Measurements from ENCODE around the gene AK5.
"Not testable (repeated sequence)": the region's sequence is repeated elsewhere in the genome, so short reads cannot be mapped to it uniquely, and the experiment has no call there.

Gene AK5

DNA sequence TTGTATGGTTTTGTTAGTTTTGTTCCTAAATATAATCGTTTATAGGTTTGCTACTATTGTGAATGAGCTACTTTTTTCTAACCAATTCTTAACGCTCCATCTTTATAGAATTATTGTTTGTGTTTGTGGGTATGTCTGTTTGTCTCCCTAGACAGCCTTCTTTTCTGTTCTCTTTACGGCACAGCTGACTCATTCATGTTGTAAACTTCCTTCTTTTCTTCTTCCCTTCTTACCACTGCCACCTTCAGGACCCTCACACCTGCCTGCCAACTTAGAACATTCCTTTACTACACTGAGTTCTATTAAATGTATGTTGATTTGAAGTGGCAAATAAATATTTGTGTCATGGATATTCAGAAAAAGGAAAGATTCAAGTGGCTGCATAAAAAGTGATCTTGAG lies 29.1 kb downstream of the AK5 start:
- H3K9me3 ChIP-seq (ENCODE audit: insufficient read depth, low read length), result no peaks in the 10 kb centered on the region
- H3K9me2 ChIP-seq (replicated peaks; ENCODE audit: insufficient read depth, low read length), result no peaks in the 10 kb centered on the region
- no peaks in the 10 kb centered on the region for H3F3A ChIP-seq (ENCODE audit: insufficient read depth)
- H3K27ac ChIP-seq (ENCODE audit: low read depth, low read length), result no peak overlapping the region
- H3K4me2 ChIP-seq (ENCODE audit: low read depth, low read length, poor library complexity, severe bottlenecking), result no peak overlapping the region
- H3K79me2 ChIP-seq (ENCODE audit: insufficient read depth, low read length), result no peaks in the 10 kb centered on the region
- no peak overlapping the region for H2AFZ ChIP-seq (ENCODE audit: low read depth, low read length, severe bottlenecking)
- H3K9ac ChIP-seq (ENCODE audit: low read length), result no peak overlapping the region
- TF ChIP-seq, protein P1, sequence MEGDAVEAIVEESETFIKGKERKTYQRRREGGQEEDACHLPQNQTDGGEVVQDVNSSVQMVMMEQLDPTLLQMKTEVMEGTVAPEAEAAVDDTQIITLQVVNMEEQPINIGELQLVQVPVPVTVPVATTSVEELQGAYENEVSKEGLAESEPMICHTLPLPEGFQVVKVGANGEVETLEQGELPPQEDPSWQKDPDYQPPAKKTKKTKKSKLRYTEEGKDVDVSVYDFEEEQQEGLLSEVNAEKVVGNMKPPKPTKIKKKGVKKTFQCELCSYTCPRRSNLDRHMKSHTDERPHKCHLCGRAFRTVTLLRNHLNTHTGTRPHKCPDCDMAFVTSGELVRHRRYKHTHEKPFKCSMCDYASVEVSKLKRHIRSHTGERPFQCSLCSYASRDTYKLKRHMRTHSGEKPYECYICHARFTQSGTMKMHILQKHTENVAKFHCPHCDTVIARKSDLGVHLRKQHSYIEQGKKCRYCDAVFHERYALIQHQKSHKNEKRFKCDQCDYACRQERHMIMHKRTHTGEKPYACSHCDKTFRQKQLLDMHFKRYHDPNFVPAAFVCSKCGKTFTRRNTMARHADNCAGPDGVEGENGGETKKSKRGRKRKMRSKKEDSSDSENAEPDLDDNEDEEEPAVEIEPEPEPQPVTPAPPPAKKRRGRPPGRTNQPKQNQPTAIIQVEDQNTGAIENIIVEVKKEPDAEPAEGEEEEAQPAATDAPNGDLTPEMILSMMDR (IDR thresholded peaks at IDR 0.05; ENCODE audit: insufficient read depth, low read length, poor library complexity, severe bottlenecking), result no peak
- TF ChIP-seq EZH2phosphoT487 (conservative IDR thresholded peaks at IDR 0.05; ENCODE audit: low read length), result no peak
- H3K27me3 ChIP-seq (ENCODE audit: low read length), result no peaks in the 10 kb centered on the region
- H4K20me1 ChIP-seq (ENCODE audit: low read depth, low read length), result no peaks in the 10 kb centered on the region
- H3K36me3 ChIP-seq (ENCODE audit: low read length), result no peaks in the 10 kb centered on the region
- no peak overlapping the region for H3K4me3 ChIP-seq (ENCODE audit: insufficient read depth, low read length, poor library complexity, severe bottlenecking)

- not testable (repeated sequence) for H3K9me3 ChIP-seq (ENCODE audit: insufficient read depth, low read length); H4K20me1 ChIP-seq (ENCODE audit: low read depth, low read length); H3K9ac ChIP-seq (ENCODE audit: low read length); H3K4me2 ChIP-seq (ENCODE audit: low read depth, low read length, poor library complexity, severe bottlenecking); H3F3A ChIP-seq (ENCODE audit: insufficient read depth); H2AFZ ChIP-seq (ENCODE audit: low read depth, low read length, severe bottlenecking); H3K36me3 ChIP-seq (ENCODE audit: low read length); H3K9me2 ChIP-seq (replicated peaks; ENCODE audit: insufficient read depth, low read length); H3K4me3 ChIP-seq (ENCODE audit: insufficient read depth, low read length, poor library complexity, severe bottlenecking); H3K27ac ChIP-seq (ENCODE audit: low read depth, low read length); H3K79me2 ChIP-seq (ENCODE audit: insufficient read depth, low read length); H3K27me3 ChIP-seq (ENCODE audit: low read length)
These were observed 30.5 kb downstream of the AK5 start for GRCh38 chr1:77312364-77312763.

- Histone ChIP-seq H3K9ac (ENCODE audit: low read length) (no peak overlapping the region), H3K27me3 (ENCODE audit: low read length) (no peaks in the 10 kb centered on the region), H3K9me2 (replicated peaks; ENCODE audit: insufficient read depth, low read length) (no peaks in the 10 kb centered on the region), H3K4me2 (ENCODE audit: low read depth, low read length, poor library complexity, severe bottlenecking) (no peak overlapping the region), H3K27ac (ENCODE audit: low read depth, low read length) (no peak overlapping the region), H2AFZ (ENCODE audit: low read depth, low read length, severe bottlenecking) (no peak overlapping the region), H3K79me2 (ENCODE audit: insufficient read depth, low read length) (no peaks in the 10 kb centered on the region), H3K4me3 (ENCODE audit: insufficient read depth, low read length, poor library complexity, severe bottlenecking) (no peak overlapping the region), H3K36me3 (ENCODE audit: low read length) (no peaks in the 10 kb centered on the region), H3F3A (ENCODE audit: insufficient read depth) (no peaks in the 10 kb centered on the region), H3K9me3 (ENCODE audit: insufficient read depth, low read length) (no peaks in the 10 kb centered on the region), H4K20me1 (ENCODE audit: low read depth, low read length) (no peaks in the 10 kb centered on the region)
- no peak for TF ChIP-seq EZH2phosphoT487 (conservative IDR thresholded peaks at IDR 0.05; ENCODE audit: low read length)
- TF ChIP-seq, protein P1 (IDR thresholded peaks at IDR 0.05; ENCODE audit: insufficient read depth, low read length, poor library complexity, severe bottlenecking), result peak; percentile 50
These were observed 31.7 kb downstream of the AK5 start for GRCh38 chr1:77313491-77313890.

DNA sequence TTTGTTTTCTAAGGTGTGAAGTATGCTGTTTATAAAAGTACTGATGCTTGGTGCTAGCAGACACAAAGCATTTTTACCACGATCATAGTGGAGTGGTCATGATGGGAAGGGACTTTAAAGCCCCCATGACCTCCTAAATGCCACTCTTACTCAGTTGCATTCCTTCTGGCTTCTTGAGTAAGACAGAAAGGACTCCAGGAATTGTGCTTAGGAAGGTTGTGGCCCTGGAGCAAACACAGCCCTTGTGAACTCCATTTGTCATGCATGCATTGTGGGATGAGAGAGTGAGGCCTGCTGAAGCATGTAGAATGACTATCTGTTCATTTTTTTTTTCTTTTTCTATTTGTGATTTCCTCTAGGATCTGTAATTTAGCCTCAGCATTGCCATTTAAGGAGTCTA lies 34.2 kb downstream of the AK5 start:
- Histone ChIP-seq H3K79me2 (ENCODE audit: insufficient read depth, low read length) (no peaks in the 10 kb centered on the region), H3K9me3 (ENCODE audit: insufficient read depth, low read length) (no peaks in the 10 kb centered on the region), H3K27me3 (ENCODE audit: low read length) (no peaks in the 10 kb centered on the region), H3K4me3 (ENCODE audit: insufficient read depth, low read length, poor library complexity, severe bottlenecking) (no peak overlapping the region), H2AFZ (ENCODE audit: low read depth, low read length, severe bottlenecking) (no peak overlapping the region), H3F3A (ENCODE audit: insufficient read depth) (no peaks in the 10 kb centered on the region), H3K4me2 (ENCODE audit: low read depth, low read length, poor library complexity, severe bottlenecking) (no peak overlapping the region), H4K20me1 (ENCODE audit: low read depth, low read length) (no peaks in the 10 kb centered on the region), H3K9ac (ENCODE audit: low read length) (no peak overlapping the region), H3K36me3 (ENCODE audit: low read length) (no peaks in the 10 kb centered on the region), H3K9me2 (replicated peaks; ENCODE audit: insufficient read depth, low read length) (no peaks in the 10 kb centered on the region), H3K27ac (ENCODE audit: low read depth, low read length) (no peak overlapping the region)
- TF ChIP-seq, protein P1 (IDR thresholded peaks at IDR 0.05; ENCODE audit: insufficient read depth, low read length, poor library complexity, severe bottlenecking), result no peak
- no peak for TF ChIP-seq EZH2phosphoT487 (conservative IDR thresholded peaks at IDR 0.05; ENCODE audit: low read length)
